Measurements from ENCODE around the gene C21orf91. TPM values are rescaled to one million over a fixed set of nuclear protein-coding genes. Genes with fewer than 3 reads are reported as not detected.

The C21orf91 gene
- total RNA-seq, 1 donor from 2014 or later, result 16.8 TPM

DNA sequence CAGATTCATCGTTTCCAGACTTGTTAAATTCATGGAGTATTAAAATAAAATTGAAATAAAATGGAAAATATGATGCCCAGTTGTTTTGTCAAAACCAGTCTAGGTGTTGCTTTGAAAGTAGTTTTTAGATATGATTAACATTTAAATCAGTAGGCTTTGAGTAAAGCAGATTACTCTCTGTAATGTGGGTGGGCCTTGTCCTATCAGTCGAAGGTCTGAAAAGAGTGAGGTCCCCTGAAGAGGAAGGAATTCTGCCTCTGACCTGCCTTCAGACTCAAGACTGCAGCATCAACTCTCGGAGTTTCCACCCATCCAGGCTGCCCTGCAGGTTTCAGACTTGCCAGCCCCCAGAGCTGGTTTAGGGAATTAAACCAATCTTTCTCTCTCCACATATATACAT is 36.2 kb downstream of the C21orf91 start:
- ATAC-seq, result no peak

DNA sequence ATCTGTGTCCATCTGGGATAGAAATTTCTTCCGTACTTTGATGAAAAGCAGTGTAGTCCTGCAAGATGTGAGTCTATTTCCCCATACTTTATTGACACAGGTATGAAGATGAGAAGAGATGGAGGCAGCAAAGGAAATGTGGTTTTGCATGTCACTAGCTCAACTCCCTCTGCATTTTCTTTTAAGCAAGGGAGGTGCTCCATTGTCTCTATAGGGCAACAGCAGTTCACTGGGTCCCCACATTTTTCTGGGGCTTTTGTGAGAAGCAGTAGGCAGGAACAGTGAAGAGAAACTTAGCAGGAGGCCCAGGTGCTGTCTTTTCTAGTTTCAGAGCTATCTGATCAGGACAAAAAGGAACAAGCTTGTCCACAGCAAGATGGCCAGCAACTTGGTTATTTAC is 37.1 kb downstream of the C21orf91 start:
- ATAC-seq (no peak), DNase-seq (no peak)
- TF ChIP-seq, protein P1, sequence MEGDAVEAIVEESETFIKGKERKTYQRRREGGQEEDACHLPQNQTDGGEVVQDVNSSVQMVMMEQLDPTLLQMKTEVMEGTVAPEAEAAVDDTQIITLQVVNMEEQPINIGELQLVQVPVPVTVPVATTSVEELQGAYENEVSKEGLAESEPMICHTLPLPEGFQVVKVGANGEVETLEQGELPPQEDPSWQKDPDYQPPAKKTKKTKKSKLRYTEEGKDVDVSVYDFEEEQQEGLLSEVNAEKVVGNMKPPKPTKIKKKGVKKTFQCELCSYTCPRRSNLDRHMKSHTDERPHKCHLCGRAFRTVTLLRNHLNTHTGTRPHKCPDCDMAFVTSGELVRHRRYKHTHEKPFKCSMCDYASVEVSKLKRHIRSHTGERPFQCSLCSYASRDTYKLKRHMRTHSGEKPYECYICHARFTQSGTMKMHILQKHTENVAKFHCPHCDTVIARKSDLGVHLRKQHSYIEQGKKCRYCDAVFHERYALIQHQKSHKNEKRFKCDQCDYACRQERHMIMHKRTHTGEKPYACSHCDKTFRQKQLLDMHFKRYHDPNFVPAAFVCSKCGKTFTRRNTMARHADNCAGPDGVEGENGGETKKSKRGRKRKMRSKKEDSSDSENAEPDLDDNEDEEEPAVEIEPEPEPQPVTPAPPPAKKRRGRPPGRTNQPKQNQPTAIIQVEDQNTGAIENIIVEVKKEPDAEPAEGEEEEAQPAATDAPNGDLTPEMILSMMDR (IDR thresholded peaks at IDR 0.05), result no peak
- Histone ChIP-seq H3K27ac (no peak overlapping the region), H3K4me1 (peaks cover 9% of the 10 kb centered on the region), H3K27me3 (no peaks in the 10 kb centered on the region), H3K4me3 (no peak overlapping the region), H3K9me3 (no peaks in the 10 kb centered on the region), H3K36me3 (no peaks in the 10 kb centered on the region)
- intact Hi-C loops (cut with DNase I), result no loop called here

More for the DNA sequence above, 36.2 kb downstream of the C21orf91 start:
- intact Hi-C loops (cut with DNase I), result no loop called here
- no peak overlapping the region for H3K4me3 ChIP-seq
- H3K27me3 ChIP-seq, result no peaks in the 10 kb centered on the region
- peaks cover 9% of the 10 kb centered on the region for H3K4me1 ChIP-seq
- DNase-seq, result no peak
- no peak overlapping the region for H3K27ac ChIP-seq
- TF ChIP-seq, protein P1 (IDR thresholded peaks at IDR 0.05), result no peak
- H3K36me3 ChIP-seq, result no peaks in the 10 kb centered on the region
- no peaks in the 10 kb centered on the region for H3K9me3 ChIP-seq

DNA sequence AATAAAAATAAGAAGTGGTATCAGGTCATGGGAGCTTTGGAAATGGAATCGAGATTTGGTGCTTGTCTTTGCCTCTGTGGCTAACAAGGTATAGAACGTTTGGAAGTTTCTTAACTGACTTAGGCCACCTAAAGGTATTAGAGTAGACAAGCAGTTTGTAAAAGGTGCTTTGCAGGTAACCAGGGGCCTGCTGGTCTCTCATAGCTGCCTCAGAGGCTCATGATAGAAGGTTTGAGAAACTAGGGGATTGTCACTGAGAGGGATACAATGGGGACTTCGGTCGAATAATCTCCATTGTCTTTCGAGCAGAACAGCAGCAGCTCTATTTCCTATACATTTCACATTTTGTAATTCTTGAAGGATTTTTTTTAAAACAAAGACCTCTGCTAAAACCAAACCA is 37.6 kb downstream of the C21orf91 start:
- intact Hi-C loops (cut with DNase I), result no loop called here

GRCh38 chr21:17780539-17780938 is 38.6 kb downstream of the C21orf91 start:
- intact Hi-C loops (cut with DNase I), result no loop called here
- H3K27me3 ChIP-seq, result no peaks in the 10 kb centered on the region
- H3K27ac ChIP-seq, result no peak overlapping the region
- H3K9me3 ChIP-seq, result no peaks in the 10 kb centered on the region
- H3K36me3 ChIP-seq, result no peaks in the 10 kb centered on the region
- DNase-seq (no peak), ATAC-seq (no peak)
- no peak overlapping the region for H3K4me3 ChIP-seq
- H3K4me1 ChIP-seq, result peaks cover 9% of the 10 kb centered on the region
- TF ChIP-seq, protein P1 (IDR thresholded peaks at IDR 0.05), result no peak

More for the DNA sequence above, 37.6 kb downstream of the C21orf91 start:
- H3K27me3 ChIP-seq, result no peaks in the 10 kb centered on the region
- DNase-seq (no peak), ATAC-seq (no peak)
- H3K27ac ChIP-seq, result no peak overlapping the region
- H3K9me3 ChIP-seq, result no peaks in the 10 kb centered on the region
- TF ChIP-seq, protein P1 (IDR thresholded peaks at IDR 0.05), result no peak
- no peaks in the 10 kb centered on the region for H3K36me3 ChIP-seq
- H3K4me3 ChIP-seq, result no peak overlapping the region
- H3K4me1 ChIP-seq, result peaks cover 9% of the 10 kb centered on the region

- no peak overlapping the region for H3K27ac ChIP-seq
- intact Hi-C loops (cut with DNase I), result no loop called here
- no peak for ATAC-seq
- no peak for DNase-seq
- peaks cover 9% of the 10 kb centered on the region for H3K4me1 ChIP-seq
- no peak overlapping the region for H3K4me3 ChIP-seq
- no peaks in the 10 kb centered on the region for H3K9me3 ChIP-seq
- TF ChIP-seq, protein P1 (IDR thresholded peaks at IDR 0.05), result no peak
- H3K36me3 ChIP-seq, result no peaks in the 10 kb centered on the region
- H3K27me3 ChIP-seq, result no peaks in the 10 kb centered on the region
Measured at GRCh38 chr21:17779980-17780379, 39.2 kb downstream of the C21orf91 start.

DNA sequence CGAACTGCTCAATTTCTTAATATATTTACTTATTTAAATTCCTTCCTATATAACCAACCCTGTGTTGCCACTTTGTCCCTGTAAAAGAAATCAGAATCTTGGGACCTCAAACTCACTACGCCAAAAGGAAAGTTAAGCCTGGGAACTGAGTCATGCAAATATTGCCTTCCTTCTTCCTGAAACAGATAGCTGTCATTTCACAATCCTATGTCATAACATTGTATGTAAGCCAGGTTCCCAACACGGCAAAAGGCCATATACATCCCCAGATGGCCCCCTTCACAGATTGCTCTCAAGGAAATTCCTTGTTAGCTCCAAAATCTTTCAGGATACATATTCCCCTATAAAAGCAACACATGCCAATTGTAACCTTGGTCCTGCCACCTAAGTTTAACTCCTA is 39.7 kb downstream of the C21orf91 start:
- no peaks in the 10 kb centered on the region for H3K9me3 ChIP-seq
- peaks cover 7% of the 10 kb centered on the region for H3K4me1 ChIP-seq
- no peaks in the 10 kb centered on the region for H3K27me3 ChIP-seq
- no peak overlapping the region for H3K4me3 ChIP-seq
- peak; percentile 48 for ATAC-seq
- DNase-seq, result no peak
- H3K27ac ChIP-seq, result no peak overlapping the region
- intact Hi-C loops (cut with DNase I), result no loop called here
- H3K36me3 ChIP-seq, result no peaks in the 10 kb centered on the region
- TF ChIP-seq, protein P1 (IDR thresholded peaks at IDR 0.05), result no peak

Data from upper lobe of right lung (tissue), 1 donor.